ENCODE data around the gene WNT9A.

Gene WNT9A

GRCh38 chr1:227916655-227917054 lies 31.1 kb downstream of the WNT9A start:
- Histone ChIP-seq H3K4me3 (ENCODE audit: insufficient read length, low read depth) (no peak overlapping the region), H3K36me3 (ENCODE audit: insufficient read depth, insufficient read length, low read length) (peaks cover 16% of the 10 kb centered on the region), H3K9ac (ENCODE audit: insufficient read length, low read depth) (no peak overlapping the region), H3K27me3 (ENCODE audit: insufficient read depth, insufficient read length) (no peaks in the 10 kb centered on the region), H3K9me3 (ENCODE audit: insufficient read depth, low read length) (no peaks in the 10 kb centered on the region), H3K4me1 (ENCODE audit: insufficient read depth, insufficient read length) (peaks cover 46% of the 10 kb centered on the region)
- TF ChIP-seq YY1 (IDR thresholded peaks at IDR 0.05; ENCODE audit: insufficient read depth, insufficient read length) (no peak), SUZ12 (IDR thresholded peaks at IDR 0.05; ENCODE audit: extremely low read depth, insufficient read depth, insufficient read length) (no peak), ZNF274 (IDR thresholded peaks at IDR 0.05; ENCODE audit: low read depth, low read length) (no peak)
- DNase-seq (ENCODE audit: low read depth, low spot score): no peak

- DNase-seq (ENCODE audit: low read depth, low spot score): no peak
- no peaks in the 10 kb centered on the region for H3K27me3 ChIP-seq (ENCODE audit: insufficient read depth, insufficient read length)
- peak overlapping the region; percentile 57 for H3K9ac ChIP-seq (ENCODE audit: insufficient read length, low read depth)
- no peaks in the 10 kb centered on the region for H3K9me3 ChIP-seq (ENCODE audit: insufficient read depth, low read length)
- no peak overlapping the region for H3K4me3 ChIP-seq (ENCODE audit: insufficient read length, low read depth)
- TF ChIP-seq SUZ12 (IDR thresholded peaks at IDR 0.05; ENCODE audit: extremely low read depth, insufficient read depth, insufficient read length): no peak
- TF ChIP-seq YY1 (IDR thresholded peaks at IDR 0.05; ENCODE audit: insufficient read depth, insufficient read length): no peak
- TF ChIP-seq ZNF274 (IDR thresholded peaks at IDR 0.05; ENCODE audit: low read depth, low read length): no peak
- H3K36me3 ChIP-seq (ENCODE audit: insufficient read depth, insufficient read length, low read length): peaks cover 8% of the 10 kb centered on the region
- H3K4me1 ChIP-seq (ENCODE audit: insufficient read depth, insufficient read length): peaks cover 48% of the 10 kb centered on the region
Measured at GRCh38 chr1:227915564-227916553, 31.9 kb downstream of the WNT9A start.

- TF ChIP-seq SUZ12 (IDR thresholded peaks at IDR 0.05; ENCODE audit: extremely low read depth, insufficient read depth, insufficient read length) (no peak), YY1 (IDR thresholded peaks at IDR 0.05; ENCODE audit: insufficient read depth, insufficient read length) (no peak), ZNF274 (IDR thresholded peaks at IDR 0.05; ENCODE audit: low read depth, low read length) (no peak)
Measured at GRCh38 chr1:227914801-227915563, 32.8 kb downstream of the WNT9A start.

GRCh38 chr1:227913764-227914721 lies 33.7 kb downstream of the WNT9A start:
- no peak overlapping the region for H3K4me3 ChIP-seq (ENCODE audit: insufficient read length, low read depth)
- peak overlapping the region; percentile 62 for H3K9ac ChIP-seq (ENCODE audit: insufficient read length, low read depth)
- TF ChIP-seq ZNF274 (IDR thresholded peaks at IDR 0.05; ENCODE audit: low read depth, low read length) (no peak), YY1 (IDR thresholded peaks at IDR 0.05; ENCODE audit: insufficient read depth, insufficient read length) (no peak), SUZ12 (IDR thresholded peaks at IDR 0.05; ENCODE audit: extremely low read depth, insufficient read depth, insufficient read length) (no peak)
- H3K27me3 ChIP-seq (ENCODE audit: insufficient read depth, insufficient read length): no peaks in the 10 kb centered on the region
- H3K4me1 ChIP-seq (ENCODE audit: insufficient read depth, insufficient read length): peaks cover 51% of the 10 kb centered on the region
- no peaks in the 10 kb centered on the region for H3K9me3 ChIP-seq (ENCODE audit: insufficient read depth, low read length)
- no peaks in the 10 kb centered on the region for H3K36me3 ChIP-seq (ENCODE audit: insufficient read depth, insufficient read length, low read length)
- peak; percentile 49 for DNase-seq (ENCODE audit: low read depth, low spot score)

More at GRCh38 chr1:227914801-227915563, 32.8 kb downstream of the WNT9A start:
- H3K4me1 ChIP-seq (ENCODE audit: insufficient read depth, insufficient read length): peaks cover 54% of the 10 kb centered on the region
- H3K27me3 ChIP-seq (ENCODE audit: insufficient read depth, insufficient read length): no peaks in the 10 kb centered on the region
- H3K9ac ChIP-seq (ENCODE audit: insufficient read length, low read depth): peak overlapping the region; percentile 57
- DNase-seq (ENCODE audit: low read depth, low spot score): no peak
- peaks cover under 1% of the 10 kb centered on the region for H3K36me3 ChIP-seq (ENCODE audit: insufficient read depth, insufficient read length, low read length)
- no peak overlapping the region for H3K4me3 ChIP-seq (ENCODE audit: insufficient read length, low read depth)
- H3K9me3 ChIP-seq (ENCODE audit: insufficient read depth, low read length): no peaks in the 10 kb centered on the region

- Histone ChIP-seq H3K27me3 (ENCODE audit: insufficient read depth, insufficient read length) (no peaks in the 10 kb centered on the region), H3K4me3 (ENCODE audit: insufficient read length, low read depth) (no peak overlapping the region), H3K9ac (ENCODE audit: insufficient read length, low read depth) (peak overlapping the region; percentile 62), H3K4me1 (ENCODE audit: insufficient read depth, insufficient read length) (peaks cover 55% of the 10 kb centered on the region), H3K9me3 (ENCODE audit: insufficient read depth, low read length) (no peaks in the 10 kb centered on the region), H3K36me3 (ENCODE audit: insufficient read depth, insufficient read length, low read length) (no peaks in the 10 kb centered on the region)
- DNase-seq (ENCODE audit: low read depth, low spot score): no peak
- TF ChIP-seq ZNF274 (IDR thresholded peaks at IDR 0.05; ENCODE audit: low read depth, low read length): no peak
- TF ChIP-seq SUZ12 (IDR thresholded peaks at IDR 0.05; ENCODE audit: extremely low read depth, insufficient read depth, insufficient read length): no peak
- no peak for TF ChIP-seq YY1 (IDR thresholded peaks at IDR 0.05; ENCODE audit: insufficient read depth, insufficient read length)
Measured at GRCh38 chr1:227913396-227913763, 34.4 kb downstream of the WNT9A start.

- Histone ChIP-seq H3K27me3 (ENCODE audit: insufficient read depth, insufficient read length) (no peaks in the 10 kb centered on the region), H3K9ac (ENCODE audit: insufficient read length, low read depth) (no peak overlapping the region), H3K4me3 (ENCODE audit: insufficient read length, low read depth) (no peak overlapping the region), H3K36me3 (ENCODE audit: insufficient read depth, insufficient read length, low read length) (no peaks in the 10 kb centered on the region), H3K4me1 (ENCODE audit: insufficient read depth, insufficient read length) (peaks cover 56% of the 10 kb centered on the region), H3K9me3 (ENCODE audit: insufficient read depth, low read length) (no peaks in the 10 kb centered on the region)
- DNase-seq (ENCODE audit: low read depth, low spot score): no peak
- no peak for TF ChIP-seq ZNF274 (IDR thresholded peaks at IDR 0.05; ENCODE audit: low read depth, low read length)
- TF ChIP-seq SUZ12 (IDR thresholded peaks at IDR 0.05; ENCODE audit: extremely low read depth, insufficient read depth, insufficient read length): no peak
- TF ChIP-seq YY1 (IDR thresholded peaks at IDR 0.05; ENCODE audit: insufficient read depth, insufficient read length): no peak
Measured at GRCh38 chr1:227912866-227913265, 34.9 kb downstream of the WNT9A start.

All from NT2/D1 (cell line).